Measurements from ENCODE around the gene DBI. TPM values are rescaled to one million over a fixed set of nuclear protein-coding genes. Genes with fewer than 3 reads are reported as not detected.

Gene DBI
- total RNA-seq, 4 donors from 2014 or later, result 43.0 to 101 (median 80.9) TPM

DNA sequence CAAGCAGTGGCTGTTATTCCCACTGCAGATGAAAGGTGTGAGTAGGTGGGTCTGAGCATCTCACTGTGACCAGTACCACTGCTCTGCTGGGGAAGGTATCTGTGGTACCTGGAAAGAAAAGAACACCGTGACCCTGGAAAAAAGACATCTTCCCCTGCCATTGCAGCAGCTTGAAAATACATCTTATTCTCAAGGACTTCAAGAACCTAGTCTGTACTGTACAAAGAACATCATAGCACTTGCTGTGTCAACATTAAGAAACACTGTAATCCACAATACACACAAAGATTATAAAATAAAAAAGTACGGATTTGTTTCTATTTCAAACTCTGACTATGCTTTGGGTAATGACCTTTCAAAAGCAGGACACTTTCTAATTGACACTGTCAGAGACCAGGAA, 29.0 kb upstream of the DBI start:
- 87 to 100% methylated on average over 2 of the region's 2 CpGs for WGBS, 2 donors (ENCODE audit: low coverage in 1 of 2)
- Histone ChIP-seq H3K27ac (no peak overlapping the region), H3K36me3 (peaks cover 0 to 69% of the 10 kb centered on the region in 2 donors), H3K9me3 (no peaks in the 10 kb centered on the region), H3K4me1 (no peaks in the 10 kb centered on the region), H3K27me3 (no peaks in the 10 kb centered on the region), H3K4me3 (no peak overlapping the region)
- TF ChIP-seq EP300 (IDR thresholded peaks at IDR 0.05) (no peak), POLR2AphosphoS5 (IDR thresholded peaks at IDR 0.05) (no peak), POLR2A (IDR thresholded peaks at IDR 0.05) (no peak)
- TF ChIP-seq, protein P1, sequence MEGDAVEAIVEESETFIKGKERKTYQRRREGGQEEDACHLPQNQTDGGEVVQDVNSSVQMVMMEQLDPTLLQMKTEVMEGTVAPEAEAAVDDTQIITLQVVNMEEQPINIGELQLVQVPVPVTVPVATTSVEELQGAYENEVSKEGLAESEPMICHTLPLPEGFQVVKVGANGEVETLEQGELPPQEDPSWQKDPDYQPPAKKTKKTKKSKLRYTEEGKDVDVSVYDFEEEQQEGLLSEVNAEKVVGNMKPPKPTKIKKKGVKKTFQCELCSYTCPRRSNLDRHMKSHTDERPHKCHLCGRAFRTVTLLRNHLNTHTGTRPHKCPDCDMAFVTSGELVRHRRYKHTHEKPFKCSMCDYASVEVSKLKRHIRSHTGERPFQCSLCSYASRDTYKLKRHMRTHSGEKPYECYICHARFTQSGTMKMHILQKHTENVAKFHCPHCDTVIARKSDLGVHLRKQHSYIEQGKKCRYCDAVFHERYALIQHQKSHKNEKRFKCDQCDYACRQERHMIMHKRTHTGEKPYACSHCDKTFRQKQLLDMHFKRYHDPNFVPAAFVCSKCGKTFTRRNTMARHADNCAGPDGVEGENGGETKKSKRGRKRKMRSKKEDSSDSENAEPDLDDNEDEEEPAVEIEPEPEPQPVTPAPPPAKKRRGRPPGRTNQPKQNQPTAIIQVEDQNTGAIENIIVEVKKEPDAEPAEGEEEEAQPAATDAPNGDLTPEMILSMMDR (IDR thresholded peaks at IDR 0.05), result no peak
- ATAC-seq, result no peak

DNA sequence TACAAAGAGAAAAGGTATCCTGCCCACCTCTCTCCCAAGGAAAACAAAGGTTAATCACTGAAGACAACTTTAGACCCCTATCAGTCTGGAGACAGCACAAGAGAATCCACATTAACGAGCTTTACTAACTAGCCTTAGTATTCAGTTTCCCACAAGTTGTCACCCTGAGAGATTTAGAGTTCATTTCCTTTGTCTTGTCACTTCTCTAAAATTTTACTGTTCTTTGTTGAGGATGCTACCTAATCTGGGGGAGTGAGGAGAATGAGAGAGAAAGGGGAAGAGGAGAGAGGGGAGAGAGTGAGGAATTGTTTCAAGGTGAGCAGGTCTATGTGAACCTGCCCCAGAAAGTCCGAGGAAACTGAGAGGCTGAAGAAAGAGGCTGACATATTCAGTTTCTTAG, 28.5 kb upstream of the DBI start:
- TF ChIP-seq EP300 (IDR thresholded peaks at IDR 0.05) (no peak), POLR2AphosphoS5 (IDR thresholded peaks at IDR 0.05) (no peak)
- no peaks in the 10 kb centered on the region for H3K4me1 ChIP-seq
- no peak overlapping the region for H3K4me3 ChIP-seq
- peaks cover 0 to 64% of the 10 kb centered on the region in 2 donors for H3K36me3 ChIP-seq
- 54 to 67% methylated on average over 1 to 2 of the region's 2 CpGs for whole genome bisulfite sequencing, 2 donors (ENCODE audit: low coverage in 1 of 2)
- ATAC-seq, result no peak
- no peak overlapping the region for H3K27ac ChIP-seq
- no peaks in the 10 kb centered on the region for H3K9me3 ChIP-seq
- H3K27me3 ChIP-seq, result no peaks in the 10 kb centered on the region

DNA sequence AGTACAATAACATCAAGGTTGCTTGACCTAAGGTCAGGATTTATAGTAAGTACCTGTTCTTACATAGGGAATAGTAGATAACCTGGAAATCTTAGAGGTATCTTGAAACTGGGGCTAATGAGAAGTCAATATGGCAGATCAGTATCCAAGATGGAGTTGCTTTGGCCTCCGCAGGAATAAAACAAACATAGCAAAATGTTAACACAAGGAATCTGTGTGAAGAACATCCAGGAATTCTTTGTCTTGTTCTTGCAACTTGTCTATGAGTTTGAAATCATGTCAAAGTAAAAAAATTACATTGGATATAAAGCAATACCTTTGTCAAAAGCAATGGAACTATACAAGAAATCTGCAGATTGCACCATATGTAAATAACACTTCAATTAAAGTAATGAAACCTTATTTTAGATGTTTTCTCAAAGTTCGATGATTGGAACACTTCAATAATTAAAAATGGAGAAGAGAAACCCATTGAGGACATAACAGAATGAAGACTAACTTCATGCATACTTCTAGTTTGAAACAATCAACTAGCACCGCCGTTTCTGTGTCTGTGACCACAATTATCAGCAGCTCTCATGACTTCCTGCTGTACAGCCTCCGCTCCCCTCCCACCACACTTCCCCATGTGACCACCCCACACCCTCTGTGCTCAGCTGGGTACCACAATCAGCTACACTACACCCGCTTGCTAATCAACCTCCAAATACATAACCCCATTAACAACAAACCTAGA, 27.8 kb upstream of the DBI start:
- no peak for ATAC-seq
- Histone ChIP-seq H3K4me3 (no peak overlapping the region), H3K4me1 (no peaks in the 10 kb centered on the region), H3K9me3 (no peaks in the 10 kb centered on the region), H3K27ac (no peak overlapping the region), H3K36me3 (peaks cover 0 to 57% of the 10 kb centered on the region in 2 donors), H3K27me3 (no peaks in the 10 kb centered on the region)
- TF ChIP-seq POLR2A (IDR thresholded peaks at IDR 0.05), result no peak
- no peak for TF ChIP-seq EP300 (IDR thresholded peaks at IDR 0.05)
- TF ChIP-seq, protein P1 (IDR thresholded peaks at IDR 0.05), result no peak
- TF ChIP-seq POLR2AphosphoS5 (IDR thresholded peaks at IDR 0.05), result no peak
- 68 to 89% methylated on average over 6 of the region's 6 CpGs for WGBS, 2 donors (ENCODE audit: low coverage in 1 of 2)

DNA sequence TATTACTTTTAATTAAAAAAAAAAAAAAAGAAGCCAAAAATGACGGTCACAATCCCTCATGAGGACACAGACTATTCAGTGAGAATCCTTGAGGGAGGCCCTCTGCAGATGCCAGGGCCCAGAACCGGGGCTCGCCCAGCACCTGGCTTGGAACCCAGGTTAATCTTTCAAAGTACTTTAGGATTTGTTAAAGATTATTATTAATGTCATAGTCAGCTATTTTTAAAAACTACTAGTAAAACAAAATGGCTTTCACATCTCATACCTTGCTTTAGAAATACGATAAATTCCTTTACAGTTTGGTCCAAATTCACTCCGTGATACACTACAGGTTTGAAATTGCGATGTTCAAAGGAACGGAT, 27.2 kb upstream of the DBI start:
- H3K4me3 ChIP-seq, result no peak overlapping the region
- H3K9me3 ChIP-seq, result no peaks in the 10 kb centered on the region
- H3K27ac ChIP-seq, result no peak overlapping the region
- no peak for ATAC-seq
- no peaks in the 10 kb centered on the region for H3K4me1 ChIP-seq
- TF ChIP-seq POLR2AphosphoS5 (IDR thresholded peaks at IDR 0.05) (no peak), POLR2A (IDR thresholded peaks at IDR 0.05) (no peak), EP300 (IDR thresholded peaks at IDR 0.05) (no peak)
- TF ChIP-seq, protein P1 (IDR thresholded peaks at IDR 0.05), result no peak
- 93 to 97% methylated on average over 7 of the region's 7 CpGs for WGBS, 2 donors (ENCODE audit: low coverage in 1 of 2)
- H3K36me3 ChIP-seq, result peaks cover 0 to 53% of the 10 kb centered on the region in 2 donors
- H3K27me3 ChIP-seq, result no peaks in the 10 kb centered on the region

DNA sequence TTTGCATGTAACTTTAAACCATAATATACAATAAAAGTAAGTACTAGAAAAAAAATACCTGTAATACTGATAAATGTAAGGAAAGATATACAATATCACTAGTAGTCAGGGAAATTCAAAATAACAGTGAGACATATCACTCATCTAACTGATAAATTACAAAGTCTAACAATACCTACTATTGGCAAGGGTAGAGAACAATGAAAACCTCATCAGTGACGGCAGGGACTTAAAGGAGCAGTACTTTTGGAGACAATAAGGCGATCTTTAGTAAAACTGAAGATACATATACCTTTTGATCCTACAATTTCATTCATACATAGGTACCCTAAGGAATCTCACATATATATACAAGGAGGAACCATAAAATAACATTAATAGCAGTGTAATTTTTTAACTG, 25.1 kb upstream of the DBI start:
- ATAC-seq, result no peak
- no peak overlapping the region for H3K4me3 ChIP-seq
- H3K9me3 ChIP-seq, result no peaks in the 10 kb centered on the region
- H3K27ac ChIP-seq, result no peak overlapping the region
- WGBS, 2 donors (ENCODE audit: low coverage in 1 of 2), result 72 to 87% methylated on average over 2 of the region's 2 CpGs
- TF ChIP-seq, protein P1 (IDR thresholded peaks at IDR 0.05), result no peak
- TF ChIP-seq POLR2A (IDR thresholded peaks at IDR 0.05), result no peak
- peaks cover 0 to 34% of the 10 kb centered on the region in 2 donors for H3K36me3 ChIP-seq
- H3K4me1 ChIP-seq, result no peaks in the 10 kb centered on the region
- H3K27me3 ChIP-seq, result no peaks in the 10 kb centered on the region
